NCI-H526 (cell line): ENCODE data around the gene ARVCF.
A peak's percentile ranks its signal among the peaks of the same experiment; 100 is the strongest.

ENCODE experiments used
- DNase-seq, 2 experiments: peaks; one replicate each; lab custom pipeline; 2025; lab: John Stamatoyannopoulos, UW

The ARVCF gene

GRCh38 chr22:19986410-19987341 lies 29.9 kb downstream of the ARVCF start:
- peak; percentile 24 to 67 for DNase-seq

DNA sequence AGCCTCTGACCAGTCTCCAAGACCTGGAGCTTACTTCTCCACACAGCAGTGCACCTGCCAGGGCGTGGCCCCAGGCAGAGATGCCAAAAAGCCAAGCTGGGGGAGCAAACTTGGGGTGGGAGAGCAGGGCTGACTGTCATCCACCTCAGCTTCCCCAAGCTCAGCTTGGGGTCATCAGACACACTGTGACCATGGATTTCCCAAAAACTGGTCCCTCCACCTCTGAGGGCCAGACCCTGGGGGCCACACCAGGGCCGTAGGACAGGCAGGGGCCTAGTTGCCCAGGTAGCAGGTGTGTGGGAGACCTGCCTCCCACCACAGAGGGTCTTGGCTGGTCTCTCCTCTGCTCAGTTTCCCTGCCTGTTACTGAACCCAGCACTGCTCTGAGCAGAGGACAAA lies 30.6 kb downstream of the ARVCF start:
- DNase-seq = no peak

DNA sequence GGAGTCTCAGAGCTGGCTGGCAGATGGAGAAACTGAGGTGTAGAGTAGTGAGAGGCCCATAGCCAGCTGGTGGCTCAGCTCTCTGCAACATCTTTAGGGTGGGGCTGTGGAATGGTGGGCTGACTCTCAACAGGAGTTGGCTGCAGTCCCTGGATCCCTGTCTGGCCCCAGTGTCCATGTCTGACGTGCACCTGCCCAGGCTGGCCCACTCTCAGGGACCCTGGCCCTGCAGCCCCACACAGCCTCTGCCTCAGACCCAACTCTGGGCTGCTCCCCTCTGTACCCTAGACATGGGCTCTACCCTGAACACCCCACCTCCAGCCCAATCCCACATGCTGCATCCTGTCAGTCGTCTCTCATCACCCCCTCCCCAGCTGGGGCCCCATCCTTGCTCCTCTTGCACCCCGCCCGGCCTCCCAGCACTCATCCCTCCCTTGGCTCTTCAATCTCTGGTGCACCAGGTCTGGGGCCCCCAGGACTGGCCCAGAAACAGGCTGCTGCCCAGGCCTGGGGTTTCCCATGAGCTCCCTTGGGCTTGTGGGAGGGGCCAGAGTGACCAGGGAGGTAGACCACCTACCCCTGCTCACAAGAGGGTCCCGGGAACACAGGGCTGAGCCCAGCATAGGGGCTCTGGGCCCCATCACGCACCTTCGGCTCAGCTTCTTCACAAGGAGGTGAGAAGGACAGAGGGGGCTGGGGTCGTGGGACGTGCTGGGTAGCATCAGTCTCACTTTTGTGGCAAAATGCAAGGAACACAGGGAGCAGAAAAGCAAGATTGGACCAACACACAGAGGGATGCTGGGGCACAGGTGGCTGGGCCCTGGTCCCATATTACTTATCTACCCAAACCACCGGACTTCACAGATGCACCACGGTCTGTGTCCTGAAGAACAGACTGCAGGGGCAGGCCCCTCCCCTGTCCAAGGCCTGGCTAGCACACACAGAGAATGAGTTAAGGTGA lies 31.5 kb downstream of the ARVCF start:
- DNase-seq = no peak

- DNase-seq = no peak
These were observed 32.3 kb downstream of the ARVCF start for GRCh38 chr22:19984201-19984753.

GRCh38 chr22:19983741-19984140 lies 32.9 kb downstream of the ARVCF start:
- DNase-seq = no peak

GRCh38 chr22:19982991-19983578 lies 33.5 kb downstream of the ARVCF start:
- no peak for DNase-seq

- no peak for DNase-seq
These were observed 34.4 kb downstream of the ARVCF start for GRCh38 chr22:19981961-19982920.

DNA sequence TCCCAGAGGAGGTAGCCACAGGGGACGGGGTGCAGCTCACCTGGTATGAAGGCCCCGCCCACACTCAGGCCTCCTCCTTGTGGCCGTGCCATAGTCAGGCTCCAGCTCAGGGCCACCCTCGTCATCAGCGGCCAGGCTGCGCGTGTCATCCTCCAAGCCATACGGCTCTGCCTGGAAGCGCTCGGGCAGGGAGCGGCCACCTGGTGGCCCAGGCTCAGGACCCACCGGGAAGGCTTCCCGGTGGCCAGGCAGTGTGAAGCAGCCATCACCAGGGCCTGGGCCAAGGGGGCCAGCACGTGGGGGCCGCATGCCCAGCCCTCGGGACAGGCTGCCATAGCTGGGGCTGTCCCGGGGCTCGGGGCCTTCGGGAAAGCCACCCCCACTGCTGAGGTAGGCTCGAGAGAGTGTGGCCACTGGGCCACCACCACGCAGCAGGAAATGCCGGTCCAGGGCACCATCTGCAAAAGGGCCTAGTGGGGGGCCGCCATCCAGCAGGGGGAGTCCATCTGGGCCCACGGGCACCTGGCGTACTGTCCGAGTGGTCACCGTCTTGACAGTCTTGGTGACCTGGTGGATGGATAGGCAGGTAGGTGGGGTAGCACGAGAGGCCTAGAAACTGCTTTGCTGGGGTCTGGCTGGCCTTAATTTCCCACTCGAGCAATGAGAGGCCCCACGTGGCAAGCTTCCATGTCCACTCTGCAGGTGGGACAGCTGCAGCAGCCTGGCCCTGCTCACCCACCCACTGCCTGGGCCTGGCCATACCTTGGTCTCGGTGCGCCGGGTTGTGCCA lies 35.3 kb downstream of the ARVCF start:
- no peak for DNase-seq

DNA sequence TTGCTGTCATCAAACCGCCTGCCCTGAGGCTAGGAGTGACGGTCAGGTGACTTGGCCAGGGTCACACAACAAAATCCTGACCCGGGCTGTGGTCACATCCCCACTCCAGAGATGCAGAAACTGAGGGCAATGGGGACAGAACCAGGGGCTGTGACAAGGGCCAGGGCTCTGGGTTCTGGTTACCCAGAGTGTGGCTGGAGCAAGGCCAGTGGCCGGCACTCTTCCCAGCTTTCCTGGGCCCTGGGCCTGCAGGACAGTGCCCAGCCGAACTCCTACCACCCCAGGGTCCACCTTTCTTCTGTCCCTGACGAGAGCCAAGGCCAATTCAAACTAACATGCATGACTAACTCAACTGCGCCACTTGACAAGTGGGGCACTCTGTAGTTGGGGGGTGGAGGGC lies 35.9 kb downstream of the ARVCF start:
- DNase-seq = no peak

DNA sequence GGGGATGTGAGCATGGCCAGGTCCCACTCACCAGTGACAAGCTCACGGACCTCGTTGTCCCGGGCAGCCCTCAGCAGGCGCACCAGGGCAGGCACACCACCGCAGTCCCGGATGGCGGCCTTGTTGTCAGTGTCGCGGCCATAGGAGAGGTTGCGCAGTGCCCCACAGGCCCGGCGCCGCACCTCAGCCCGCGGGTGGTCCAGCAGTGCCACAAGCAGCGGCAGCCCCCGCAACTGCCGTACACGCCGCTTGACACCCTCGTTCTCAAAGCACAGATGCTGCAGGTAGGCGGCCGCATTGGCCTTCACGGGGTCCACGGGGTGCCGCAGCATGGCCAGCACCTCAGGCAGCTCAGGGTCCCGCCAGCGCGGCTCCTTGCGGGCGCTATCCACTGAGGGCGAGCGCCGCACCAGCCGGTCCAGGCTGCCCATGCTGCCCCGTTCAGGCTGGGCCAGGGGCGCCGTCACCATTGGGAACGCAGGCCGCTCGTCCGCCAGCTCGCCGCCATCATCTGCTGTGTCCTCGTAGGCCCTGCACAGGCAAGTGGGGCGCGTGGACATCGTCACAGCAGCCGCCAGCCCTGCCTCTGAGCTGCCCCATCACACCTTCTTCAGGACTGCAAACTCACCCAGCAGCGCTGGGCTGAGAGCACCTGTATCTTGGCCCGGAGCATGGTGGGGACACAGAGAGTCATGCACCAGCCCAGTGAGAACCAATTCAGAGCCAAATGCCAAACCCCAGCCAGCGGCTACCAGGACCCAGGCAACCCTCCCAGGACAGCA lies 36.7 kb downstream of the ARVCF start:
- DNase-seq = no peak

DNA sequence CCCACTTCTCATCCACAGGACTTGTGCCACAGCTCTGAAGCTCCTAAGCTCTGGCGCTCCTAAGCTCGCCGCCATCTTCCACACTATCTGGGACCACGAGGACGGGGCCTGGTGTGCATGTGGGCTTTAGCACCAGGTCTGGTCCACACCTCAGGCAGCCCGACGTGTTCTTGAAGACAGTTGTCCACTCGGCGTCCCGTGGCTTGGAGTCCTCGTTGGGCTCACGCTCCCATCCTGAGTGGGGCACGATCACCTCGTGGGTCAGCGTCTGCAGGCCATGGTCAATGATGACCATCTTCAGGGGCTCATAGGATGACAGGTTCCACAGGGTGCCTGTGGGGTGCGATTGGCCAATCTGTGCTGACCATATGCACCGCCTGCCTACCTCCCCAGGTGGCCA lies 37.9 kb downstream of the ARVCF start:
- DNase-seq = no peak

GRCh38 chr22:19977296-19978243 lies 39.1 kb downstream of the ARVCF start:
- DNase-seq = no peak

- no peak for DNase-seq
These were observed 40.0 kb downstream of the ARVCF start for GRCh38 chr22:19976671-19977070.

GRCh38 chr22:19975707-19976035 lies 41.0 kb downstream of the ARVCF start:
- no peak for DNase-seq

DNA sequence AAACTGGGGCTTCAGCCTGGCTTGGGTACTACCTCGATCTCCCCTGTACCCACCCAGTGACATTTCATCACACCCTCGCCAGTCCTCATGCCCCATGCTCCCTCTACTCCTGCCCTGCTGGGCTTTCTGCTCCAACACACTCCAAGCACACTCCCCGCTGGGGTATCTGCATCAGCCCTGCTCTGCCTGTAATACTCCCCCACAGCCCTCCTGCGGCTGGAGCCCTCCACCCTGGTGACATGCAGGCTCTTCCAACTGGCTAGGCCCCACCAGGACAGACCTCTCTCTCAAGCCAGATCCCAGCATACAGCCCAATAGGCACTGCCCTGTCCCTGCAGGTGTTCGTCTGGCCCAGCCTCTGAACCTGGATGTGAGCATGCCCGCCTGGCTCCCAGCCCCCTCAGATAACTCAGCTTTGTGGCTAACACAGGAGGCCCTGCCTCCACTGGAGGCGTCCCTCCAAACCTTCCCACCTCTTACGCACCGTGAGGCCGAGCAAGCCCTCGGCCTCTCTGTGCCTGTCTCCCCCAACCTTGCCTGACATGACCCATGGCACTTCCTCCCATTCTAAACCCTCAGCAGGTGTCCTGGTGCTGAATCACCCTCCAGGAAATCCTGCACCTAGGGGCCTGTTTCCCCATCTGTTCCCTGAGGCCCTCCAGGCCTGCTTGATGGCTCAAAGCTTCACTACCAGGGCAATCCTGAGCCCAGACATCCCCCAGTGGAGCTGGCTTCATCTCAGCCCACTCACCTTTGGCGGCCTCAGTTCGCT lies 41.5 kb downstream of the ARVCF start:
- DNase-seq = no peak

DNA sequence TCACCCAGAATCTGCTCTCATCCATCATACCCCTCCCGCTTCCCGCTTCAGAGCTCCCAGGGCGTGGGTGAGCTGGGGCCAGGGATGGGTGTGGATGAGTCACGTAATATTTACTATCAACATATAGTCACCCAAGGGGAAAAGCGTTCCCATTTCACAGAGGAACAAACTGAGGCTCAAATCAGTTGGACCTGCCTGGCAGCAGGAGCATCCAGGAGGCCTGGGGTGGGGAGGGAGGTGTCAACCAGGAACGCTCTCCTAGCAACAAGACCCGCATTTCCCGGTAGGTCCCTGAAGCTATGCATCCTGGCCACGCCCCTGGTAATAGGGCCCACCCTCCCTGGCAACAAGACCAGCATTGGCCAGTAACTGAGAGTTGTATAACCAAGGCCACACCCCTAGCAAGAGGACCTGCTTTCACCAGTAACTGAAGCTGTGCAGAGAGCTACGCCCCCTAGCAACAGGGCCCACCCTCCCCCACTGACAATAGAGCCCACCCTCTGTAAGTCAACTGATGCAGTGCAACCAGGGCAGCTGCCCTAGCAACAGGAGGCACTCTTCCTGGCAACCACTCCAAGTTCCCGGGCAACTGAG lies 42.3 kb downstream of the ARVCF start:
- DNase-seq = peak; percentile 83 to 90
